OCI-LY1 (cell line): ENCODE results near the gene BAIAP2.

Experiments
- H2AFZ ChIP-seq: fragments of 200-600 bp; sonication (generic), shearing (Covaris generic); 2 replicates; pipeline ENCODE4 v1.6.0; 2014; ENCODE audit warnings: antibody characterized with exemption, mild to moderate bottlenecking, low read length
- H3F3A ChIP-seq: fragments of 200-600 bp; sonication (generic), shearing (Covaris generic); 2 replicates; pipeline ENCODE4 v1.6.0; 2014; ENCODE audit warnings: mild to moderate bottlenecking, antibody characterized with exemption, low read length, moderate library complexity; ENCODE audit not compliant: insufficient read depth
- H3K27ac ChIP-seq: fragments of 200-600 bp; sonication (generic); 2 replicates; pipeline ENCODE4 v1.5.1; 2014; ENCODE audit warnings: low read length, mixed run types, mild to moderate bottlenecking, low read depth; ENCODE audit not compliant: poor library complexity, severe bottlenecking
- H3K27me3 ChIP-seq: fragments of 200-600 bp; sonication (generic); 2 replicates; pipeline ENCODE4 v1.6.0; 2014; ENCODE audit warnings: antibody characterized with exemption, mild to moderate bottlenecking, low read length, moderate library complexity; ENCODE audit not compliant: insufficient read depth
- H3K36me3 ChIP-seq: fragments of 200-600 bp; sonication (generic); 2 replicates; pipeline ENCODE4 v1.6.1; 2014; ENCODE audit warnings: mild to moderate bottlenecking, antibody characterized with exemption, low read length, moderate library complexity, mixed read lengths; ENCODE audit not compliant: insufficient read depth
- H3K4me1 ChIP-seq: fragments of 200-600 bp; sonication (generic); 2 replicates; pipeline ENCODE4 v1.5.1; 2014; ENCODE audit warnings: mild to moderate bottlenecking, low read length, moderate library complexity; ENCODE audit not compliant: insufficient read depth, severe bottlenecking
- H3K4me2 ChIP-seq: fragments of 200-600 bp; sonication (generic), shearing (Covaris generic); 2 replicates; pipeline ENCODE4 v1.6.1; 2014; ENCODE audit warnings: low read length
- H3K4me3 ChIP-seq: fragments of 200-600 bp; sonication (generic); 2 replicates; pipeline ENCODE4 v1.5.1; 2014; ENCODE audit warnings: low read length, low read depth, mild to moderate bottlenecking, mixed read lengths; ENCODE audit not compliant: poor library complexity, severe bottlenecking
- H3K79me2 ChIP-seq: fragments of 200-600 bp; shearing (Covaris generic); 2 replicates; pipeline ENCODE4 v1.6.1; 2016; ENCODE audit warnings: mixed run types, low read length, mixed read lengths; ENCODE audit not compliant: insufficient read depth
- H3K9ac ChIP-seq: fragments of 200-600 bp; sonication (generic), shearing (Covaris generic); 2 replicates; pipeline ENCODE4 v1.6.1; 2014; ENCODE audit warnings: mild to moderate bottlenecking, low read length, mixed read lengths
- H3K9me2 ChIP-seq: fragments of 200-600 bp; sonication (generic), shearing (Covaris generic); 2 replicates; pipeline ENCODE4 v1.6.1; 2014; ENCODE audit warnings: low read depth, mild to moderate bottlenecking, low read length, mixed read lengths
- H3K9me3 ChIP-seq: fragments of 200-600 bp; shearing (Covaris generic); 2 replicates; pipeline ENCODE4 v1.6.1; 2014; ENCODE audit warnings: low read length, mixed read lengths
- H4K20me1 ChIP-seq: fragments of 200-600 bp; sonication (generic), shearing (Covaris generic); 2 replicates; pipeline ENCODE4 v1.6.0; 2016; ENCODE audit warnings: mild to moderate bottlenecking, low read length; ENCODE audit not compliant: insufficient read depth
- EZH2 ChIP-seq: fragments of 200-600 bp; sonication (generic), shearing (Covaris generic); IDR thresholded peaks from 2 replicates; pipeline ENCODE4 v1.8.0; 2017; ENCODE audit warnings: borderline replicate concordance, mixed run types, mild to moderate bottlenecking, antibody characterized with exemption, low read length, moderate library complexity, mixed read lengths
- TF ChIP-seq, protein P1 (sequence below): fragments of 200-600 bp; sonication (generic), shearing (Covaris generic); IDR thresholded peaks from 2 replicates; pipeline ENCODE4 v1.5.1; 2017; ENCODE audit warnings: mild to moderate bottlenecking, antibody characterized with exemption, low read length, moderate library complexity, mixed read lengths

Gene BAIAP2

DNA sequence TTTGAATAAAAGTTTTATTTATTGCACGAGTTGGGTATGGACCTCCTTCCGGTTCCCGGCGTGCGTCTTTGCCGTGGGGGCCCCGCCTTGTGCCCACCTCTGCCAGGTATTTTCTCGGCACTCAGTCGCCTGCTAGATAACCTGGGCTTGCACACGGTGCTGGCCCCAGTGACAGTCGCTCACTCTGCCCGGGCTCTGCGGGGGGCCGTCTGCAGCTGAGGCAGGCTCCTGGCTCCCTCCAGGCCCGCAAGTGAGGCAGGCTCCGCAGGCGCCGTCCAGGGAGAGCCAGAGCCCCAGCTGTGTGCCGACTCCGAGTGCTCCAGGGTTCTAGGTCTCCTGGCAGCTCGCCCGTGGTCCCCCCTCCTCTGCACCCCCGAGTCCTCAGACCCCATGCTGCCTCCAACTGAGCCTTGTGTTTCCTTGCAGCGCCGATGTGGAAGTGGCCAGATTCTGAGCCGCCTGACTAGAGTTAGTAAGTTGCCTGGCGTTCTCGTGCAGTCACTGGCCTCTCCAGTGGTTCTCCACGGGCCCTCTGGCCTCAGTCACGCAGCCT lies 75.6 kb downstream of the BAIAP2 start:
- Histone ChIP-seq H3K4me2 (no peak overlapping the region), H3K9me2 (no peaks in the 10 kb centered on the region), H3K79me2 (no peaks in the 10 kb centered on the region), H2AFZ (no peak overlapping the region), H3K9ac (no peak overlapping the region), H4K20me1 (no peaks in the 10 kb centered on the region), H3K4me1 (no peaks in the 10 kb centered on the region), H3F3A (no peaks in the 10 kb centered on the region), H3K9me3 (no peaks in the 10 kb centered on the region), H3K36me3 (no peaks in the 10 kb centered on the region), H3K4me3 (no peak overlapping the region), H3K27ac (no peak overlapping the region), H3K27me3 (peaks cover 5% of the 10 kb centered on the region)
- TF ChIP-seq, protein P1, sequence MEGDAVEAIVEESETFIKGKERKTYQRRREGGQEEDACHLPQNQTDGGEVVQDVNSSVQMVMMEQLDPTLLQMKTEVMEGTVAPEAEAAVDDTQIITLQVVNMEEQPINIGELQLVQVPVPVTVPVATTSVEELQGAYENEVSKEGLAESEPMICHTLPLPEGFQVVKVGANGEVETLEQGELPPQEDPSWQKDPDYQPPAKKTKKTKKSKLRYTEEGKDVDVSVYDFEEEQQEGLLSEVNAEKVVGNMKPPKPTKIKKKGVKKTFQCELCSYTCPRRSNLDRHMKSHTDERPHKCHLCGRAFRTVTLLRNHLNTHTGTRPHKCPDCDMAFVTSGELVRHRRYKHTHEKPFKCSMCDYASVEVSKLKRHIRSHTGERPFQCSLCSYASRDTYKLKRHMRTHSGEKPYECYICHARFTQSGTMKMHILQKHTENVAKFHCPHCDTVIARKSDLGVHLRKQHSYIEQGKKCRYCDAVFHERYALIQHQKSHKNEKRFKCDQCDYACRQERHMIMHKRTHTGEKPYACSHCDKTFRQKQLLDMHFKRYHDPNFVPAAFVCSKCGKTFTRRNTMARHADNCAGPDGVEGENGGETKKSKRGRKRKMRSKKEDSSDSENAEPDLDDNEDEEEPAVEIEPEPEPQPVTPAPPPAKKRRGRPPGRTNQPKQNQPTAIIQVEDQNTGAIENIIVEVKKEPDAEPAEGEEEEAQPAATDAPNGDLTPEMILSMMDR = no peak
- TF ChIP-seq EZH2 = no peak

DNA sequence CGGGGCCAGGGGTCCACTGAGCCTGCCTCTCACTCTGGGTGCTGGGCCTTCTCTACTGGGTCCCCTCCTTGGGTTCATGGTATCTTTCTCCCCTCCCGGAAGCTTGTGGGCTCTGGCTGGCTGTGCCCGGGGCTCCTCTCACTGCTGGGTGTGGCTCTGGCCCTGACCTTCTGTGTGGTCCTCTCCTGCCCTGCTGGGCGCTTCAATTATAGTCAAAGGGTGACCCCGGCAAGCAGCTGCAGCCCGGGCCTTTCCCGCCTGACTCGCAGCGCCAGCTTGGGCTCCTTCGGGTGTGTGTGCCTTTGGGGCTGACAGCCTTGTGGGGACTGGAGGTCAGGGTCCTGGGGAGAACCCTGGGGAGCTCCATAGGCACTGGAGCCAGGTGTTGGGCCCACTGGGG lies 76.1 kb downstream of the BAIAP2 start:
- Histone ChIP-seq H4K20me1 (no peaks in the 10 kb centered on the region), H3K36me3 (no peaks in the 10 kb centered on the region)

DNA sequence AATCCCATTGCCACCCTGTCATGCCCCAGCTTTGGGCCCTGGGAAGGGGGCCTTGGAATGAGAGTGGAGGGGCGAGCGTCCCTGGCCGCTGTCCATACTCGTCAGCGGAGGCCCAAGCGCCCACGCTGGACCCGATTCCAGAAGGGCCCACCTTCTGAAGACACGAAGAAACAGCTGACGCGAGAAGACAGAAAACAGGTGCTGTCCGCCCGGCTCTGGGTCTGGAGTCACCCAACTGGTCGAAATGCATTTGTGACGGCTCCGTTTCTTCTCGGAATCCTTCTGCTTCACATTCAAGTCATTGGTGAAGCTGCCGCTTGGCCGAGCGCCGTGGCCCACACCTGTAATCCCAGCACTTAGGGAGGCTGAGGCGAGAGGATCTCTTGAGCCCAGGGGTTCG lies 77.5 kb downstream of the BAIAP2 start:
- Histone ChIP-seq H3K79me2 (no peaks in the 10 kb centered on the region), H3K36me3 (no peaks in the 10 kb centered on the region)
- no peak for TF ChIP-seq EZH2
- TF ChIP-seq, protein P1 = no peak

More for the DNA sequence above, 76.1 kb downstream of the BAIAP2 start:
- Histone ChIP-seq H3F3A (no peaks in the 10 kb centered on the region), H3K9me3 (no peaks in the 10 kb centered on the region), H3K9me2 (no peaks in the 10 kb centered on the region), H3K79me2 (no peaks in the 10 kb centered on the region), H3K4me2 (no peak overlapping the region), H3K27ac (no peak overlapping the region), H3K4me1 (no peaks in the 10 kb centered on the region), H3K4me3 (no peak overlapping the region), H2AFZ (no peak overlapping the region), H3K9ac (no peak overlapping the region), H3K27me3 (peaks cover 5% of the 10 kb centered on the region)
- TF ChIP-seq, protein P1 = no peak
- no peak for TF ChIP-seq EZH2

More for the DNA sequence above, 77.5 kb downstream of the BAIAP2 start:
- Histone ChIP-seq H3K4me2 (no peak overlapping the region), H3K9me3 (no peaks in the 10 kb centered on the region), H3K27me3 (no peaks in the 10 kb centered on the region; the same call in 1 of the 2 replicates), H2AFZ (no peak overlapping the region), H3K9me2 (no peaks in the 10 kb centered on the region), H3K4me1 (no peaks in the 10 kb centered on the region), H4K20me1 (no peaks in the 10 kb centered on the region), H3K4me3 (no peak overlapping the region), H3K27ac (no peak overlapping the region), H3K9ac (no peak overlapping the region), H3F3A (no peaks in the 10 kb centered on the region)
